ENCODE measurements around the gene KBTBD2.
"Not testable (repeated sequence)": the region's sequence is repeated elsewhere in the genome, so short reads cannot be mapped to it uniquely, and the experiment has no call there.

The KBTBD2 gene

DNA sequence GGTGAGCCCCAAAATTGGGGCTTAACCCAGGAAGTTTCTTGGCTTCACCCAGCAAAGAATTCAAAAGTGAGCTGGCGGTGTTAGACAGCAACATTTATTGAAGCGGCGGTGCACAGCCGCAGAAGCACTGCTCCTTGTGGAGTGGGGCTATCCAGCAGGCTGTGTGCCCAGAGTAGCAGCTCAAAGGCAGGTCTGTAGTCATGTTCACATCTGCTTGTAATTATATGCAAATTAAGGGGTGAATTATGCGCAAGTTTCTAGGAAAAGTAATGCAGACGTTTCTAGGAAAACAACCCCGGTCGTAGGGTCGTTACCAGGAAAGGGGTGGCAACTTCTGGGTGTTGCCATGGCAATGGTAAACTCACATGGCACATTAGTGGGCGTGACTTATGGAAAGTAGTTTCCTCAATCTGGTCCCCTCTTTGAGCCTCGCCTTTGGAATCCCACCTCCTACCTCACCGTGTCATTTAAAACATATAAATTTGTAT lies 13.7 kb upstream of the KBTBD2 start:
- DNase-seq, result peak; percentile 78 to 87
- TF ChIP-seq GATA1 (IDR thresholded peaks at IDR 0.05; ENCODE audit: low read depth, low read length), result no peak

- TF ChIP-seq GATA1 (IDR thresholded peaks at IDR 0.05; ENCODE audit: low read depth, low read length) (no peak), POLR2A (IDR thresholded peaks at IDR 0.05; ENCODE audit: low read length) (no peak)
- no peak for DNase-seq
Observed at GRCh38 chr7:32901629-32902028, 10.1 kb upstream of the KBTBD2 start.

DNA sequence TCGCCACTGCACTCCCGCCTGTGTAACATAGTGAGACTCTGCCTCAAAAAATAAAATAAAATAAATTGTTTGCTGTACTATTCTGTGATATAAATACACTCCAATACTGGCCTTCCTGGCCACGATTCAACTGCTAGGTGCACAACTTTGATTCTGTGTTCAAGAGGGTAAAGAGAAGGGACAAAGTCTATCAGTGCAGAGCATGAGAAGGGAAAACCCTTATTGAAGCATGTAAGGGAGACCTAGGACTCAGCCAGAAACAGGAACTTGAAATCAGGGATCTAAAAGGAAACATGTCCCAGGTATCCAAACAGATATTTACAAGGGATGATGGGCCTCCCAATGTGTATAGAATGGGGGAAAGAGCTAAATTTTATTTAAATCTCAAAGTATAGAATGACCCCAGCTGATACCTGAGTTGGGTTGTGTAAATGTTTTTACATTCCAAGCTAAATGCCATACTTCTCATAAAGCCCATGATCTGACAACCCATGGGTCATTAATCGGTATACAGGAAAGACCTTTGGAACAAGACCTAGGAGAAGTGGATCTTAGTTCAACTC lies 9.0 kb upstream of the KBTBD2 start:
- no peak for DNase-seq
- TF ChIP-seq GATA1 (IDR thresholded peaks at IDR 0.05; ENCODE audit: low read depth, low read length), result no peak
- TF ChIP-seq POLR2A (IDR thresholded peaks at IDR 0.05; ENCODE audit: low read length), result no peak

- not testable (repeated sequence) for DNase-seq
Observed at GRCh38 chr7:32897376-32897775, 5.8 kb upstream of the KBTBD2 start.

GRCh38 chr7:32896564-32897347 lies 5.2 kb upstream of the KBTBD2 start:
- TF ChIP-seq POLR2A (IDR thresholded peaks at IDR 0.05; ENCODE audit: low read length), result no peak
- TF ChIP-seq GATA1 (IDR thresholded peaks at IDR 0.05; ENCODE audit: low read depth, low read length), result no peak

GRCh38 chr7:32894171-32894570 lies 2.6 kb upstream of the KBTBD2 start:
- no peak for TF ChIP-seq GATA1 (IDR thresholded peaks at IDR 0.05; ENCODE audit: low read depth, low read length)
- no peak for DNase-seq

More at GRCh38 chr7:32896564-32897347, 5.2 kb upstream of the KBTBD2 start:
- DNase-seq, result no peak

- TF ChIP-seq GATA1 (IDR thresholded peaks at IDR 0.05; ENCODE audit: low read depth, low read length), result no peak
- TF ChIP-seq POLR2A (IDR thresholded peaks at IDR 0.05; ENCODE audit: low read length), result no peak
- no peak for DNase-seq
Observed at GRCh38 chr7:32893722-32894121, 2.2 kb upstream of the KBTBD2 start.

DNA sequence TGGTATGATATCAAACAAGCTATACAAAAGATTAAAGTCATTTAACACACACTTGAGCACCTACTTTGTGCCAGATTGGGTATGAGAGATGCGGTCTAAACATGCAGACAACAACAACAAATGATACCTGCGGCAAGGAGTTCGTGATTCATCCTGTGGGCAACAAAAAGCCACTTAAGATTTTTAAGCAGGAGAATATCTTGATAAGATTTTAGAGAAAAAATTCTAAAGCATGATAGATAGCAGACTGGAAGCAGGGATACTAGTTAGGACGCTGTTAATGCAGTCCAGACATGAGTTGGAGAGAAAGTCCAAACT lies 1.6 kb upstream of the KBTBD2 start:
- TF ChIP-seq GATA1 (IDR thresholded peaks at IDR 0.05; ENCODE audit: low read depth, low read length) (no peak), POLR2A (IDR thresholded peaks at IDR 0.05; ENCODE audit: low read length) (no peak)
- DNase-seq, result no peak

DNA sequence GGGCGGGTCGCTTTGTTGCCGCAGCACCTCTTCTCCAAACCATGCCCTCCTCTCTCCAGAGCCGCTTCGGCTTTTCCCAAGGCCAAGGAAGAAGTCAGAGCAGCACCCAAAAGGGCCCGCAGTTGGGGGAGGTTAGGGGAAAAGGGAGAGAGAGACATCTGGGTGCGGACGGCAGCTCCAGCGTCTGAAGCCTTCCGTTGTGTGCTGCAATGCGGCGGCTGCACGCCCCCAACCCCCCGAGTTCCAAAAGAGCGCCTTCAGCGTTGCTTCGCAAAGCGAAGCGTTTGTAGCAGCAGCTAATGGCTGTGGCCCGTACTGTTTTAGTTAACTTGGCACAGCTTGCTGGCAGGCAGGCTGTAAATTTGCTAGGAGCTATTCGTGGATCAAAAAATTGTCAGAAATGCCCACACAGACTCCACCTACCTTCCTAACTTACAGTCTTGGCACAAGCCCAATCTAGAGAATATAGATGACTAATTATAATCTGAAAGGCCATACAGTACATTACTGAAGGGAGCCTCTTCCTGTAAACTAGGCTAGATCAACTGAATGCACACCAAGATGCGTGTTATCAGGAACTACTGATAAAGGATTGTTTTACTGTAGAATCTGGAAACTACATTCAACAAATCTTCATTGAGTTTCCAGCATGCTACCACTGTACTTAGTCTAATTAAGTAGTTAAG lies 1.1 kb upstream of the KBTBD2 start:
- peak; percentile 81 to 89 for DNase-seq
- TF ChIP-seq POLR2A (IDR thresholded peaks at IDR 0.05; ENCODE audit: low read length) (peak; percentile 61), GATA1 (IDR thresholded peaks at IDR 0.05; ENCODE audit: low read depth, low read length) (no peak)

DNA sequence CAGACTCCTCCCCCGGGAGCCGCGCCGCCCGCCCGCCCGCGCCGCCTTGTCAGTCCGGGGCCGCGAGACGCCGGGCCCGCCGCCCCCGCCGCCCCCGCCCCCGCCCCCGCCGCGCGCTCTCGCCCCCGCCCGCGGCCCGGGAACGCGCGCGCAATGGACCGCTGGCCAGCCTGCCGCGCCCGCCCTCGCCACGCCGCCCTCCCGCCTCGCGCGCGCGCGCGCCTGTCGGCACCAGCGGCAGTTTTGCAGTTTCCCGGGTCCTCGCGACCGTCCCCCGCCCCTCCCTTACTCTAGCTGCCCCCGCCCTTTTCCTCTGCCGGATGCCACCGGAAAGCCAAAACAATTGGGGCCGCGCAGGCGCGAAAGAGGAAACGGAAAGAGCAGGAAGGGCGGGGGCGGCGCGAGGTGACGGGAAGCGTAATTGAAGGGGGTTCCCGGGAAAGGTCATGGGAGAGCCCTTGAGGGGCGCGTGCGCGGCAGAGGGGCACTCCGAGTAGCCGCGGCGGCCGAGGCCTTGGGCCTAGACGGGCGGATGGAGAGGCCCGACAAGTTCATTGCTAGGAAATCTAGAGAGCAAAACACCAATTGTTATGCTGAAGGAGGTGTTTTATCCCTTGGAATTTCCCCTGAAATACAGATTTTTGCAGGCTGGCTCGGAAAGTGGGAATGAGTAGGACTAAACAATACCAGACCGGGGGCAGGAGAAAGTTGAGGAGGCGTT lies 400 bp upstream of the KBTBD2 start:
- peak; percentile 68 for TF ChIP-seq POLR2A (IDR thresholded peaks at IDR 0.05; ENCODE audit: low read length)
- no peak for TF ChIP-seq GATA1 (IDR thresholded peaks at IDR 0.05; ENCODE audit: low read depth, low read length)
- peak; percentile 94 to 95 for DNase-seq

DNA sequence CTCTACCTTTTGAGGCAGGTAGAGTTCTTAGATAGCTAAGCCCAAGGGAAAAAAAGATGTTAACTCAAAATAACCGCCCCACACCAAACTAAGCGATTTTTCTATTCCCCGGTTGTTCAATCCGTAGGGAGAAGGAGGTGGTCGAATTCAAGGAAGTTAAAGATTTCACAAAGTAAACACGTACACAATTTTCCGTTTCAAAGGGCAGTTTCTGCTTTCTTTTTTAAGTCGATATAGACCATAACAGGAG lies 842 bp downstream of the KBTBD2 start:
- DNase-seq, result no peak
- TF ChIP-seq POLR2A (IDR thresholded peaks at IDR 0.05; ENCODE audit: low read length), result no peak
- no peak for TF ChIP-seq GATA1 (IDR thresholded peaks at IDR 0.05; ENCODE audit: low read depth, low read length)

GRCh38 chr7:32890010-32890792 lies 1.4 kb downstream of the KBTBD2 start:
- DNase-seq, result peak; percentile 90
- TF ChIP-seq POLR2A (IDR thresholded peaks at IDR 0.05; ENCODE audit: low read length) (peak; percentile 84), GATA1 (IDR thresholded peaks at IDR 0.05; ENCODE audit: low read depth, low read length) (no peak)

DNA sequence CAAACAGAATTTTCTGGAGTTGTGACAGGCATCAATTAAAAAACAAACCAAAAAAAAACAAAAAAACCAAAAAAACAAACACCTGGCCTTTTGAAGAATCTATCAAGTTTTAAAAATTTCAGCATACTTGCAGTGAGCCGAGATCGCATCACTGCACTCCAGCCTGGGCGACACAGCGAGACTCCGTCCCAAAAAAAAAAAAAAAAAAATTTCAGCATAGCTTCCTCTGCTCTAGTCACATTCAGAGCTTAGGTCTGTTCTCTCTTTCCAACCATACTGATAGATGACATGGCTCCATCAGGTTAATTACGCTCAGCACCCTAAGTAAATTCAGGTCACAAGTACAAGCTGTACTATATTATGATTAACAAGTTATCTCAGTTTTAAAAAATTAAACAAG lies 3.1 kb downstream of the KBTBD2 start:
- no peak for DNase-seq
- TF ChIP-seq POLR2A (IDR thresholded peaks at IDR 0.05; ENCODE audit: low read length) (no peak), GATA1 (IDR thresholded peaks at IDR 0.05; ENCODE audit: low read depth, low read length) (no peak)

- DNase-seq, result no peak
- TF ChIP-seq GATA1 (IDR thresholded peaks at IDR 0.05; ENCODE audit: low read depth, low read length) (no peak), POLR2A (IDR thresholded peaks at IDR 0.05; ENCODE audit: low read length) (no peak)
Observed at GRCh38 chr7:32887395-32887794, 4.2 kb downstream of the KBTBD2 start.

Data from erythroblast (primary cell).